DOHH2 (cell line): ENCODE results near the gene TMEM132D.

Experiments
- CTCF ChIP-seq: fragments of 200-600 bp; sonication (generic); IDR thresholded peaks from one replicate; pipeline ENCODE4 v1.5.1; 2014; ENCODE audit warnings: antibody characterized with exemption, mild to moderate bottlenecking, low read depth, low read length; ENCODE audit not compliant: poor library complexity, severe bottlenecking
- EZH2phosphoT487 ChIP-seq: fragments of 200-600 bp; sonication (generic); IDR thresholded peaks from 2 replicates; pipeline ENCODE4 v1.6.1; 2017; ENCODE audit warnings: borderline replicate concordance, mild to moderate bottlenecking, antibody characterized with exemption, low read length, moderate library complexity, mixed read lengths

- no peak for TF ChIP-seq CTCF
- no peak for TF ChIP-seq EZH2phosphoT487
Measured at GRCh38 chr12:129298921-129299320, 604.9 kb downstream of the TMEM132D start.
